HEK293T (cell line): ENCODE results near the gene BEST1.

Source experiments
- CTCF ChIA-PET: fragments of 350-600 bp; formaldehyde crosslinking; extraction: SDS; loops from one replicate; lab custom pipeline; 2021; ENCODE audit warnings: antibody characterized with exemption, inconsistent platforms; lab: Yijun Ruan, JAX
- POLR2A ChIA-PET: fragments of 350-600 bp; formaldehyde crosslinking; extraction: SDS; loops from one replicate; lab custom pipeline; 2020; ENCODE audit warnings: antibody characterized with exemption, inconsistent platforms; lab: Yijun Ruan, JAX
- DNase-seq: peaks from one replicate; pipeline ENCODE4 v3.0.0; 2012; ENCODE audit warnings: mixed read lengths; ENCODE audit errors: extremely low spot score
- ARNT ChIP-seq: fragments of 450-650 bp; IDR thresholded peaks from 2 replicates; pipeline ENCODE4 v1.6.1; 2017; ENCODE audit warnings: mild to moderate bottlenecking
- BHLHE40 ChIP-seq: fragments of 450-650 bp; IDR thresholded peaks from 2 replicates; pipeline ENCODE4 v1.6.1; 2016; ENCODE audit warnings: mild to moderate bottlenecking, moderate library complexity, borderline replicate concordance
- CTBP1 ChIP-seq: fragments of 450-650 bp; IDR thresholded peaks from 2 replicates; pipeline ENCODE4 v1.6.1; 2016; ENCODE audit warnings: borderline replicate concordance
- ELF4 ChIP-seq: fragments of 450-650 bp; IDR thresholded peaks from 2 replicates; pipeline ENCODE4 v1.6.1; 2017; ENCODE audit warnings: antibody characterized with exemption
- FOXA1 ChIP-seq: fragments of 450-650 bp; IDR thresholded peaks from 2 replicates; pipeline ENCODE4 v1.6.1; 2016; ENCODE audit warnings: mild to moderate bottlenecking
- FOXK2 ChIP-seq: fragments of 450-650 bp; IDR thresholded peaks from 2 replicates; pipeline ENCODE4 v1.6.1; 2016; ENCODE audit warnings: mild to moderate bottlenecking
- FOXM1 ChIP-seq: fragments of 450-650 bp; IDR thresholded peaks from 2 replicates; pipeline ENCODE4 v1.6.1; 2017; ENCODE audit warnings: mild to moderate bottlenecking, borderline replicate concordance
- HDGF ChIP-seq: fragments of 450-650 bp; IDR thresholded peaks from 2 replicates; pipeline ENCODE4 v1.6.1; 2017; ENCODE audit warnings: antibody characterized with exemption, borderline replicate concordance
- L3MBTL2 ChIP-seq: fragments of 450-650 bp; conservative IDR thresholded peaks from 2 replicates; pipeline ENCODE4 v1.6.1; 2016; ENCODE audit warnings: mild to moderate bottlenecking
- LEF1 ChIP-seq: fragments of 450-650 bp; IDR thresholded peaks from 2 replicates; pipeline ENCODE4 v1.6.1; 2017; ENCODE audit warnings: mild to moderate bottlenecking, borderline replicate concordance
- NFRKB ChIP-seq: fragments of 450-650 bp; IDR thresholded peaks from 2 replicates; pipeline ENCODE4 v1.6.1; 2016; ENCODE audit warnings: mild to moderate bottlenecking, moderate library complexity
- PKNOX1 ChIP-seq: fragments of 450-650 bp; IDR thresholded peaks from 2 replicates; pipeline ENCODE4 v1.6.1; 2016
- SP1 ChIP-seq: fragments of 450-650 bp; IDR thresholded peaks from 2 replicates; pipeline ENCODE4 v1.6.1; 2017
- SUZ12 ChIP-seq: fragments of 450-650 bp; IDR thresholded peaks from 2 replicates; pipeline ENCODE4 v1.6.1; 2016; ENCODE audit warnings: mild to moderate bottlenecking
- TARDBP ChIP-seq: fragments of 450-650 bp; IDR thresholded peaks from 2 replicates; pipeline ENCODE4 v1.6.1; 2016
- ZNF384 ChIP-seq: fragments of 450-650 bp; IDR thresholded peaks from 2 replicates; pipeline ENCODE4 v1.6.1; 2016

BEST1 gene

GRCh38 chr11:61976813-61977475 is 26.8 kb downstream of the BEST1 start:
- no peak for DNase-seq
- TF ChIP-seq FOXK2 (no peak), L3MBTL2 (no peak), SP1 (no peak), HDGF (no peak), SUZ12 (no peak), ZNF384 (no peak), ELF4 (no peak), FOXA1 (no peak), CTBP1 (no peak), FOXM1 (no peak), ARNT (no peak), TARDBP (no peak), PKNOX1 (no peak), BHLHE40 (no peak), LEF1 (no peak), NFRKB (no peak)
- CTCF ChIA-PET = no interaction called here
- POLR2A ChIA-PET = interaction anchor here (2.4 kb wide), 1 partner anchor 9 kb away, joined by 9 read pairs; the partner anchor contains the start of gene FTH1

GRCh38 chr11:61978703-61979661 is 28.8 kb downstream of the BEST1 start:
- ChIA-PET CTCF (interaction anchor here (1.3 kb wide), 1 partner anchor 80 kb away, joined by 3 read pairs; no protein-coding TSS in a partner anchor), POLR2A (interaction anchor here (0.6 to 2.1 kb wide), 2 partner anchors 10 to 11 kb away, joined by 3 to 12 read pairs; partner anchors contain the start of gene FTH1)
- no peak for DNase-seq
- TF ChIP-seq L3MBTL2 = no peak
- TF ChIP-seq FOXM1 = no peak
- TF ChIP-seq PKNOX1 = peak; percentile 57; the same call in 1 of the 2 replicates

- DNase-seq = no peak
- TF ChIP-seq LEF1 (no peak), PKNOX1 (no peak), HDGF (no peak), SP1 (no peak), SUZ12 (no peak), FOXM1 (no peak), ZNF384 (no peak), TARDBP (no peak), CTBP1 (no peak), ELF4 (no peak), L3MBTL2 (no peak), ARNT (no peak)
- ChIA-PET POLR2A (interaction anchor here (1.6 kb wide), 1 partner anchor 13 kb away, joined by 10 read pairs; no protein-coding TSS in a partner anchor), CTCF (no interaction called here)
Observed at GRCh38 chr11:61980783-61981541, 30.8 kb downstream of the BEST1 start.

GRCh38 chr11:61983419-61983818 is 33.3 kb downstream of the BEST1 start:
- ChIA-PET POLR2A (no interaction called here), CTCF (interaction anchor here (0.6 kb wide), 1 partner anchor 34 kb away, joined by 3 read pairs; no protein-coding TSS in a partner anchor)
- DNase-seq = no peak
- TF ChIP-seq PKNOX1 (no peak), LEF1 (no peak), HDGF (no peak), SUZ12 (no peak), ELF4 (no peak), FOXM1 (no peak)

GRCh38 chr11:61985869-61986268 is 35.7 kb downstream of the BEST1 start:
- ChIA-PET CTCF (no interaction called here), POLR2A (interaction anchor here (2.3 kb wide), 1 partner anchor 18 kb away, joined by 8 read pairs; the partner anchor contains the start of gene FTH1)
- no peak for DNase-seq
- TF ChIP-seq NFRKB (no peak), FOXM1 (no peak), HDGF (no peak), SUZ12 (no peak), ARNT (no peak), L3MBTL2 (no peak)
